HUDEP-2 (cell line): Measurements from ENCODE around the gene ATF6B.

Source experiments
- DNase-seq, 76 experiments: peaks; one replicate each; lab custom pipeline; 2025; ENCODE audit not compliant: unreplicated experiment in 76 of 76; lab: John Stamatoyannopoulos, UW

The ATF6B gene

DNA sequence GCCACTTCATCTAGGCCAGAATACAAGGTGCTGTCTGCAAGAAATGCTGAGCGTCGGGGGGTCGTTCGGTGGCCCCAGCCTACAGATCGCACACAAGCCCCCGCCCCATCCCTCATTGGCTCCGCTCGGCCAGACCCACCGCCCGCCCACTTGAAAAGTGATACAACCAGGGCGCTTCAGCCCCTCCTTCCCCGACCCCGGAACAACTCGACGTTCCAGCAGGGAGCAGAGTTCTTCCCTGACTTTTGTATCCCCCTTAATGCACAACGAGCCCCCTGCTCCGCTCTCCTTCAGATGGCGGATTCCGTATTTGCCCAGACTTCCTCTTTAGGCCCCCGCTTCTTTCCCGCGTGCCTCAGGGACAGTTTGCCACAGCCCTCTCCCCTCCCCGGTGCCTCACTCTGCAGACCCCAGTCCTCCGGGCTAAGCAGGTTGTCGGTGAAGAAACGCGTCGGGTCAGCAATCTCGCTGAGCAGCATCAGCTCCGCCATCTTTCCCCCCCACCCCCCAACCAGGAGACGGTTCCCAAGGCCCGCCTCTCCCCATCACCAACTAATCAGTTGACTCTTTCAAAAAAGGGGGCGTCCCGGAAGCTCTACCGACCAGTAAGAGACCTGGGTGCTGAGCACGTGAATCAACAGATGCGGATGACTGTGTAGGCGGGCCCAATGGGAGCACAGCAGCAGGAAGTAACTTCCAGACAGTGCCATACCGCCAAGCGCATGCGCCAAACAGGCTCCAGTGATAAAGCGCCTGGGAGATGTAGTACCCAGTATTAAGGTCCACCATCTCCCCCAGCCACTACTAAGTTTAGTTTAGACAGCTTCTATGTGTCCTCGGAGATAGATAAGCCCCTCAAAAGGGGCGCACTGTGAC, at the start of gene ATF6B:
Gene ATF6B, minus strand, starts transcription at position 530 of the 876 bp plus-strand sequence. Its CDS starts 39 bp downstream, at position 491.
- peak in 75 of 76 experiments; percentile 73 to 100 (median 99) for DNase-seq

DNA sequence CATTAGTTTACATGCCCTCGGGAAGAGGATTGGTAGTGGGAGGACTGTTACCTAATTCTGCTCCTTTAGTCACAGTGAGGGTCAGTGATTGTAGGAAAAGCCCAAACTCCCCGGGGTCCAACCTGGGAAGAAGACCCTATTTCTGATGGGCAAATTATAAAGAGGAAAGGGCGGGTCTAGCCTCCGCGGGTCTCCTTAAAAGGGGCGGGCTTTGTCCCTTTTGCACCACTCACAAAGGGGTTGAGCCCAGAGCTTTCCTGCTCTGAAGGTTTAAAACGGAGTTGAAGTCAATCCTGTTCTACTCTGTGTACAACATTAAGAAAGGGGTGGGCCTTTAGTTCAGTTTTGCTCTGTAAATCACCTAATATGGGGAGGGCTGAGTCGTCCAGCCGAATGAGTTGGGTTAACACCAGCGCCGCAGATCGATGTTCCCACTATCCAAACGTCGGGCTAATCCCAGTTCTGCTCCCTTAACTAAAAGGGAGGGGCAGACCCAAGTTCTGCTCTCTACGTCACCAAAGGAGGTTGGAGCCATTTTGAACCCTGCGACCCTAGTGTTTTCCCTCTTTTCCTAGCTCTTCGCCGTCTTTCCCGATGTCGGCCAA, 49.2 kb upstream of the ATF6B start:
- peak in 36 of 76 experiments; percentile 21 to 74 (median 54) for DNase-seq

DNA sequence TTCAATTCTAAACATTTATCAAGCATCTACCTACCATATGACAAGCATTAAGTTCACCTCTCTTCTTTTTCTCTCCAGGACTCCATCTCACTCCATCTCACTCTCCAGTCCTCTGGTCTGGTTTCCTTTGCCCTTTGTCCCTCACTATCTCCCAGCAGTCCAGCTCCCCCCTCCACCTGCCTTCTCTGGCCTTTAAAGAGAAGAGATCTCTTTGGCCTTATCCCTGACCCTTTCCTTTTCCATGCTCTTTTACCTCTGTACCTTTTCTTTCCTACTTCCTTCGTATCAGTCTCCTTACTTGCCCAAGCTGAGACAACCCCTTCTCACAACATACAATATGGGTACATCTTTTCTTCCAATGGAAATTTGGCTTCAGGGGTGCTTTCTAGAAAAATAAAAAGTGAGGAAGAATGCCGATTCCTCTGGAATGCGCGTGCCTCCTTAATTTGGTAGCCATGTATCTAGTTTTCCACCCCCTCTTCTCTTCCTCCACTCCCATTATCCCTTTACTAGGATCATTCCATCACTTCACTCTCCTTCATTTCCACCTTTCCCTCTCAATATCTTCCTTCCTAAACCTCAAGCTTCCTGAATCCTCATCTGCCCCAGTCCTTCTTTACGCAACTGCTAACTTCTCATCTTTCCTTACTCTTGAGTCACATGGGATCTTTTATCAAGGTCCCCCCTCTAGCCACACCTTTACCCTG, 48.6 kb upstream of the ATF6B start:
- no peak for DNase-seq

DNA sequence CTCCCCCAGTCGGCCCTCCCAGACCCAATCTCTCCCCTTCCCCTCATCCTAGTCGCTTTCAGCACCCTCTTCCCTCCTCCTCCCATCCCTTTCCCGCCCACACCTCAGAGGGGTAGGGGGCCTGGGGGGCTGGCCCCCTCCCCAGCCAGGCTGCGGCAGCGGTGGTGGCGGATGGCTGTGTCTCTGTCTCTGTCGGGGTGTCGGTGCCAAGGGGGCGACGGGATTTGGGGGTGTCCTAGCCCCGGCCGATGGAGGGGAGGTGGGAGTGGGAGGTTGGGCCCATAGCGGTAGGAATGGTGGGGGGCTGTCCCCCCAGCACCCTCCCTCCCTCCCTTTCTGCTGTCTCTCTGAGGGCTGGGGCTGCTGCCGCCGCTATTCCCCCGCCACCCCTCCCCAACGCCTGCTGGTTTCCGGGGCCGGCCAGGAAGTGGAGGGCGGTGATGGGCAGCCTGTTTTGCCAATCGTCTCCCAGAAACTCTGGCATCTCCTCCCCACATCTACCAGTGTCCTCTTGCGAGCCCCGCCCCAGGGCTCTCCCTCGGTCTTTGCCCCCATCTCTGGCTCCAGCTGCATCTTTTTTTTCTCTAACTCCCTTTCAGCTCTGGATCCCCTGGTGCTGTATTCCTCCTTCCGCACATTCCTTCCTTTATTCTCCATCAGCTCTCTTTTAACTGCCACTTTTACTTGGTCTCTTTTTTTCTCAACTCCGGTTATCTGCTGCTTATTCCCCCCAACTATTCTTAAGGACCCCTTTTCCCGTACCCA, 47.8 kb upstream of the ATF6B start, which contains the start of gene AGPAT1:
Gene AGPAT1, minus strand, starts transcription at position 374 of the 765 bp plus-strand sequence. CDS start 4,588 bp downstream, outside the sequence.
- peak in 74 of 76 experiments; percentile 61 to 99 (median 97) for DNase-seq

DNA sequence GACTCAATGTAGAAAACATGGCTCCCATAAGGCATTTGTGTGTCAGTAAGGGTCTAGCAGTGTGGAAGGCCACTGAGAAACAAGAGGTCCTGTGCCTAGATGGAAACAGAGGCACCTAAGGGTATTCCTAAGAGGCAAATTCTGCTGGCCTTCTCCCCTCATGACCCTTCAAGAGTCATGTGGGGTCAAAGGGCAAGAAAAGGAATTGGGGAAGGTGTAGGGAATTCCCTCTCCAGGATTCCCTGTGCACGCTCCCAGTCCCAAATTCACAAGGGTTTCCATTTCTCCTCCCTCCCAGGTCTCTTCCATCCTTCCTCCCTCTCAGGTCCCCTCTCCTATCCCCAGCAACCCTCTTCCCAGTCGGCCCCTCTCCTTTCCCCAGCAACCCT, 47.3 kb upstream of the ATF6B start:
- DNase-seq = no peak

DNA sequence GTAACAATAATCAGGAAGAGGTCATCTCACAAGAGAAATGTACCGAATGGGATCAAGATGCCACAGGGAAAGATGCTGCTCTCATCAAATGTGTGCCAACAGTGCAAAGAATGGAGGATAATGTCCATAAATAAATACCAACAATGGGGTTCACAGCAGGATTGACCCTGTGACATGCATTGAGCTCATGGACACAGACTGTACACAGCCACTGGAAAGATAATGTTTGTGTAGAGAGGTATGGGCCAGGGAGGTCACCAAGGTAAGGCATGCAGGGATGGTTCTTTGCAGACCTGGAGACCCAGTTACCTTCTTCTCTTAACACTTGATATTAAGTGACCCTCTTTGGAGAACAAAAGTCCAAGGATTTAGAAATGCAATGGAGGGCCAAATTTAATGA, 46.4 kb upstream of the ATF6B start:
- no peak for DNase-seq

DNA sequence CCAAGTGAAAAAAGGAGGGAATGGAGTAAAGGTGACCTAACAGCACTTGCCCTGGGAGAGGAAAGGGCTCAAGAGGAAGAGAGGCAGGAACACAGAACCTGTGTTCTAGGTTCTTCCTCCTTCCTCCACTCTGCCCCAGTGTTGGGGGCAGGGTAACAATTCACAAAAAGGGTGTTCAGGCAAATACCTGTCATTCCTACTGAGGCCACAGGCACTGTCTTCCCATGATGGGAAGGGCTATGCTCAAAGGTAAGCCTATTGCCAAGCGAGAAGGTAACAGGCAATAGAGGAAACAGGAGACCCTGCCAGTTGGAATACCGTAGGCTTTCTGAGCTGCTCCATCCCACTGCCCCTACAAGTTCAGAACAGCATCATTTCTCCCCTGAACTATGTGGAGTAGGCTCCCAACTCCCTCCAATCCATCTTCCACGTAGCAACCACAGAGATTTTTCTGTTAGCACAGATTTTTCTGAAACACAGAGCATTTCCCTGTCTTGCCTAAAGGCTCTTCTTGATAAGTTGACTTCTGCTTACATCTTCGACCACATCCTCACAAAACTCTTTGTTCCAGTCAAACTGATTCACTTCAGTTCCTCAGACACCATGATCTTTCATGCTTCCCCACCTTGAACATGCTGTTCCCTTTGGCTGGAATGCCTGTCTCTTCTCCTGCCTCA, 45.1 kb upstream of the ATF6B start:
- DNase-seq = no peak

DNA sequence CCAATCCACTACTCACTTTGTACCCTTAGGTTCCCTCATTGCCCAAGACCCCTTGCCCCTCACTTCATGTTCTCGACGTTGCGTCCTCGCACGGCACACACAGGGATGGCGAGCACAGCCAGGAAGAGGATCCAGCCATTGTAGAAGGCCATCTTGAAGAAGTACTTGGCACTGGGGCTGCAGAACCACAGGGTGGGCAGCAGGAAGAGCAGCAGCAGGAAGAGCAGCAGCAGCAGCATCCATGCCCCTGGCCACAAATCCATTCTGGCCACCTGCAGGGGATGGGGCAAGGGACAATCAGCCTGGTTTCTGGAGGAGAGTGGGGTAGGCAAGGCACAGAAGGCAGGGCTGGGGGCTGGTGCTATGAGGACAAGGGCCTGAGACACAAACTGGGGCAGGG, 43.2 kb upstream of the ATF6B start:
- no peak for DNase-seq

DNA sequence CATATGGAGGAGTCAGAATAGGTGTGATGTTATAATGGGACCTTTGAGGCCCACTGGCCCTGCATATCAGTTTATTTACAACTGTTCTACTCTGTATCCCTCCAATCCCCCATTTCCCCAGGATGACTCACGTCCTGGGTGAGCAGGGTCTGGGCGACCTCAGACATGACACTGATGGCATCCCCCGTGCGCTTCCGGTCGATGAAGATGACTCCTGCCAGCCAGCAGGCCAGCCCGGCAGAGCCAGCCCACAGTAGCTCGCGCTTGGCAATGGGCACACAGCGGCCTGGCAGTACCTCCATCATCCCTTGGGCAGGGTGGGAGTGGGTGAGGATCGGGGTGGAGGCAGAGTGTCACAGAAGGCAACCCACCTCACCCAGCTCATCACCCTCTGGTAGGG, 42.2 kb upstream of the ATF6B start:
- DNase-seq = no peak

DNA sequence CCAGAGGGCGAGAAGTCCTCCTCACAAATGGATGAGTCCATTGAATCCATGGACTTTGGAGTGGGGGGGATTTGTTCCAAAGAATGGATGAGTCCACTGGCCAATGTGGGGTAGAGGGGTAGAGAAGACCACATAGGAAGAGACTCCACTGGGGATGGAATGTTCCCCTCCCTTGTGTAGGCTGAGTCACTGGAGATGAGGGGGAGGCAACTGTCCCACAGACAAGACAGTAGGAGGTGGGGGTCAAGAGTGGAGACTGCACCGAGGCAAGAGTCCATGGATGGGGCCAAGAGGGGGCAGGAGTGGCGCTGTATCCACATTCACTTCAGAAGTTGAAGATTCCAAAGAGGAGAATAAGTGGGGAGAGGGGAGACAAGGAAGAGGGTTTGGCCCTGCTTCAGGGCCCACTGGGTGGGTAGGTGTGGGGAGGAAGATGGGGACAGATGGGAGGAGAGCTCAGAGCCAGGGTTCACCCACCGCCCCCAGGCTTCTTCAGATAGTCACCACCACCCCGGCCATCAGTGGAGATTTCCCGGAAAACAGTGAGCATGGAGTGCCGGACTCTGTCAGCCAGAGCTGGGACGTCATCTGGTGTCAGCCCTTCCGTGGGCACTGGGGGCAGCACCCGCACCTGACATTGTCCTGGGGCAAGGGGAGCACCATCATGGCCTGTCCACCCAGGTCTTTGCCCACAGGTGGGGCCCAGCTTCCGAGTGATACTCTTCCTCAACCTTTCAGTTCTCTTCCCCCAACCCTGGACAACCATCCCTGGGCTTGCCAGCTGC, 41.0 kb upstream of the ATF6B start:
- peak in 8 of 76 experiments; percentile 21 to 48 (median 28) for DNase-seq

DNA sequence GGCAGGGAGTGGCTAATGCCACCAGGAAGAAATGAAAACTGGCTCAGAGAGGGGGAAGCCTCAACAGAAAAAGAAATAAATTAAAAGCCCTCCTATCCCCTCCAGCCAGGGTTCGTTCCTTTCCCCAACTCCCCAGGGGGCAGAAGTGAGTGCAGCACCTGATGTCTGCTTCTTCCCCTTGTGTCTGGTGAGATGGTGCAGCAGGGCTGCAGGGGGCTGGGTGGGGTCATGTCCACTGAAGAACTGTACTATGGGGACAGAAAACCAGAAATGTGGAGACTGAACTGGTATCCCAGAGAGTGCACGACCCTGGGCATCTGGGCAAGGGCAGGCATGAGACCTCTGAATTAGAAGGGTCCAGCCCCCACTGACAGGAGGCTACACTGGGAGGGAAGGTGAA, 40.3 kb upstream of the ATF6B start:
- DNase-seq = peak in 4 of 76 experiments; percentile 31 to 46 (median 36)

DNA sequence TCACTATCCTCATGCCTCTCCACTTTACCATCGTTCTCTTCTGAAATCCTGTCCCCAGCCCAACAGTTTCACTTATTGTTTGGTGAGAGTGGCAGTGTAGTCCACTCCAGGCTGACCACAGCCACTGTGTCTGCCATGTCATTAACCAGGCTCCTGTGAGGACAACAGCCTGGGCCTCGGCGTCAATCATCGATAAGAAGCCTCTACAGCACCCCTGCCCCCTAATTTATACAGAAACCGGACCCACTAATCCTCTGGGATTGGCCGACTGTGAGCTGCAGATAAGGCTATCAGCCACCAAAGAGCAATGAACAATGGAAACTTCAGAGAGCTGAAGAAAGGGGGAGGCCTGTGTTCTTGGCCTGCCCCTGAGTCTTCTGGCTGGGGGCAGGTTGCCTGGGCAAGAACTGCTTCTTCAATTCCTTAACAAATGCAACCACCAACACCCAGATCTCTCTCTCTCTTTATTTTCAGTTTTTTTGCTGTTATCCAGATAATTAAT, 39.8 kb upstream of the ATF6B start:
- DNase-seq = peak in 72 of 76 experiments; percentile 60 to 97 (median 83)

DNA sequence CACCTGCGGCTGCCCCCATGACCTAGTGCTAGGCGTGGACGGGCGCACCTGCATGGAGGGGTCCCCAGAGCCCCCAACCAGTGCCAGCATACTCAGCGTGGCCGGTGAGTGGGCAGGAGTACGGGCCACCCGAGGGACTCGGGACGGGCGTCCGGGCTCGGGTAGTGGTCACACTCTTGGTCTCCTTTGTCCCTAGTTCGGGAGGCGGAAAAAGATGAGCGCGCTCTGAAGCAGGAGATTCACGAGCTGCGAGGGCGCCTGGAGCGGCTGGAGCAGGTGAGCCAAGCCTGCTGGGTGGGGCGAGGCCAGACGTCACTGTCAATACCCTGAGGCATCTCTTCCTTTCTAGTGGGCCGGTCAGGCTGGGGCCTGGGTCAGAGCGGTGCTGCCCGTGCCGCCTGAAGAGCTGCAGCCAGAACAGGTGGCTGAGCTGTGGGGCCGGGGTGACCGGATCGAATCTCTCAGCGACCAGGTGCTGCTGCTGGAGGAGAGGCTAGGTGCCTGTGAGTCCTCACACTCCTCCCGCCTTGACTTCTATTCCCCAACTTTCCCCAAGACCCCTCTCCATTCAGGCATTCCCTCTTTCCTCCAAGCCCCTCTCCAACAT, 39.2 kb upstream of the ATF6B start:
- no peak for DNase-seq

DNA sequence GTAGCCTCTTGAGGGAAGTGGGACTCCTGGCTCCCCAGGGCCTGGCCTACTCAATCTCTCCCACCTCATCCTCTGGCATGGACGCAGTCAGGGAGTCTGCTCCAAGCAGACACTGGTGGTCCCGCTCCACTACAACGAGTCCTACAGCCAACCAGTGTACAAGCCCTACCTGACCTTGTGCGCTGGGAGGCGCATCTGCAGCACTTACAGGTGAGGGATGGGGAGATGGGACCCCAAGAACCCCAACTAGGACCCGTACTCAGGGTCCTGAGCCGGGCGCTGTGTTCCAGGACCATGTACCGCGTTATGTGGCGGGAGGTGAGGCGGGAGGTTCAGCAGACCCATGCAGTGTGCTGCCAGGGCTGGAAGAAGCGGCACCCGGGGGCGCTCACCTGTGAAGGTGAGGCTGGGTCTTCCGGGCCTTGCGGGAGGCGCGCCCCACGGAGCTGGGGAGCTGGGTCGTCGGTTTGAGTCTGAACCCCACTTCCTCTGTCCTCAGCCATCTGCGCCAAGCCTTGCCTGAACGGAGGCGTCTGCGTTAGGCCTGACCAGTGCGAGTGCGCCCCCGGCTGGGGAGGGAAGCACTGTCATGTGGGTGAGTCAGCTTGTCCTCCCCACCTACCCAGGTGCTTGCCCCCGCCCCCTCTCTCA, 38.5 kb upstream of the ATF6B start:
- DNase-seq = peak in 2 of 76 experiments; percentile 20

DNA sequence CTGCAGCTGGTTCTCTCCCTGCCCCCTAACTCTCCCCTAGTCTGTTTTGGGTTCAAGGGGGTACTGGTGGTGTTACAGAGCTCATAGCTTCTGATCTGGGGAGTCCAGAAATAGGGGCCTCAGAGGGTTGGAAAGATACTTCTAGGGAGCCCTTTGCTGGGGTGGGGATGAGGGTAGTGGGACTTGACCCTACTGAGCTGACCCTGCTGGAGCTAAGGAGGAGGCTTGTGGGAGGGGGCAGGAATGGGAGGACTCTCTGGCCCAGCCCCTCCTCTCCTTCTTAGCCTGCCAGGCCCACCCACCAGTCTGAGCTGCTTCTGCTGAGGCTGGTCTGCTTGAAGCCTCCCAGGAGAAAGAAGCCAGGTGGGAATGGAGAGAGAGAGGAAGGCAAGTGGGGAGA, 36.2 kb upstream of the ATF6B start, which contains the start of gene EGFL8:
Gene EGFL8, plus strand, starts transcription at position 301 of the 400 bp plus-strand sequence. CDS start 1,571 bp downstream, outside the sequence.
- no peak for DNase-seq

DNA sequence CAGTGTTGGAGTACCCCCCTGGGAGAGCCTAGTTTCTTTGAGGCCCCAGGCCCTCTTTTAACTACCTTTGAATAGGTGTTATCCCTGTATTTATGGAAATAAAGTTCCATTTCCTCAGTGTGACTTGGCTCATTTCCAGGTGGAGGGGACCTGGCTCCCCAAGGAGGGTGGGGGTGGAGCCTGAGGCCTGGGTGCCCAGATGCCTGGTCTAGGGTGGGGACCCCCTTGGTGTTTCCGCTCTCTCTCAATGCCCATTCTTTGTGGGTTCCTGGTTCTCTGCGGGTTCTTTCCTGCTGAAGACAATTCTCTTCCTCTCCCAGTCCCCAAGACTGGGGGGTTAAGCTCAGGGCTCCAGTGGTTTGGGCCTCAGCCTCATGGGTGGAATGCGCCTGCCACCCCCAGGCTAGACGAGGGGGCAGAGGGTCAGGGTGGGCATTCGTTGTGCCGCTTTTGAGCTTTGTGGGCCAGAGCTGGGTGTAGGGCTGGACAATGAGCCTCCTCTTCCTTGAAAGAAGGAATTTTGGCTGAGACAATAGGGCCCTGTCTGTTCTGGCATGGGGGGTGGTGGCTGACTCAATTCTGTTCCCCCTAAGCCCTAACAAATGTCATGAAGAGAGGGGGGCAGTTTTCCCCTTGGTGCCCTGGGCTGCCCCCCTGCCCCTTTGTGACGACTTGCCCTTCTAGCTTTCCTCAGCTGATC, 35.7 kb upstream of the ATF6B start:
- DNase-seq = no peak

DNA sequence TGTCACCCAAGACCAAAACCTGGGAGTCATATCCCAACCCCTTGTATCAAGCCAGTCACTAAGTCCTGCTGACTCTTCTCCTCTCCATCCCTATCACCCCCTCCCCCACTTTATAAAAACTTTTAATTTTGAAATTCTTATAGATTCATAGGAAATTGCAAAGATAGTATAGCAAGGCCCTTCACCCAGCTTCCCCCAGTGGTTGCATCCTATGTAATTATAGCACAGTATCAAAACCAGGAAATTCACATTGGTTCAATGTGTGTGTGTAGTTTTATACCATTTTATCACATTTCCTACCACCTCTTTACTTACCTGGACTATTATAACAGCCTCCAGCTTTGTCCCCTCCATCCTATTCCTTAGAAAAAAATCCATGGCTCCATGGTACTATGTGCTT, 30.0 kb upstream of the ATF6B start:
- no peak for DNase-seq
